ENCODE measurements around the gene FAM90A26.
"Not testable (repeated sequence)": the region's sequence is repeated elsewhere in the genome, so short reads cannot be mapped to it uniquely, and the experiment has no call there.

DNA sequence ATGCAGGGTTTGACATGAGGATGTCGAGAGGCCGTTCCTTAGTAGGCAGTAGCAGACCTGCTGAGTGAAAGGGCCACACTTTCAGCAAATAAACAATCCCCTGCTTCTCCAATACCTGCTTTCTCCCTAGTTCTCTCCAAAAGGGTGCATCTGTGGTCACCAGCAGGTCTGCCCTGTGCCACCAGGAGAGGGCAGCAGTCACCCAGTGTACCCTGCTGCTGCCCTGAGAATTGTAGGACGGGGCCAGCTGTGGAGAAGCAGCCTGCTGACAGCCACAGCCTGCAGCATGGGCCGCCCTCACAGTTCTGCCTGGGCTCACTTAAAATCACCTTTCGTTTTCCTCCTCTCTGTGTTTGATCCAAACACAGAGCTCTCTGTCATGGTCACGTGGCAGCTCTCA lies 11.8 kb upstream of the FAM90A26 start:
- TF ChIP-seq, protein P1, sequence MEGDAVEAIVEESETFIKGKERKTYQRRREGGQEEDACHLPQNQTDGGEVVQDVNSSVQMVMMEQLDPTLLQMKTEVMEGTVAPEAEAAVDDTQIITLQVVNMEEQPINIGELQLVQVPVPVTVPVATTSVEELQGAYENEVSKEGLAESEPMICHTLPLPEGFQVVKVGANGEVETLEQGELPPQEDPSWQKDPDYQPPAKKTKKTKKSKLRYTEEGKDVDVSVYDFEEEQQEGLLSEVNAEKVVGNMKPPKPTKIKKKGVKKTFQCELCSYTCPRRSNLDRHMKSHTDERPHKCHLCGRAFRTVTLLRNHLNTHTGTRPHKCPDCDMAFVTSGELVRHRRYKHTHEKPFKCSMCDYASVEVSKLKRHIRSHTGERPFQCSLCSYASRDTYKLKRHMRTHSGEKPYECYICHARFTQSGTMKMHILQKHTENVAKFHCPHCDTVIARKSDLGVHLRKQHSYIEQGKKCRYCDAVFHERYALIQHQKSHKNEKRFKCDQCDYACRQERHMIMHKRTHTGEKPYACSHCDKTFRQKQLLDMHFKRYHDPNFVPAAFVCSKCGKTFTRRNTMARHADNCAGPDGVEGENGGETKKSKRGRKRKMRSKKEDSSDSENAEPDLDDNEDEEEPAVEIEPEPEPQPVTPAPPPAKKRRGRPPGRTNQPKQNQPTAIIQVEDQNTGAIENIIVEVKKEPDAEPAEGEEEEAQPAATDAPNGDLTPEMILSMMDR (IDR thresholded peaks at IDR 0.05), result not testable (repeated sequence)
- TF ChIP-seq POLR2AphosphoS5, POLR2A (IDR thresholded peaks at IDR 0.05): not testable (repeated sequence)

Measured in upper lobe of left lung (tissue), 4 donors.